GM19468 (cell line): ENCODE measurements around the gene C1QL2.

Source experiments
- ATAC-seq: cut with Tn5 transposase; IDR thresholded peaks from one replicate; pipeline ENCODE4 v1.9.1; 2021; ENCODE audit warnings: mild to moderate bottlenecking, moderate library complexity, moderate number of reproducible peaks; ENCODE audit not compliant: unreplicated experiment; ENCODE audit errors: extremely low read depth

Gene C1QL2

GRCh38 chr2:119112230-119112629 lies 46.3 kb downstream of the C1QL2 start:
- no peak for ATAC-seq

GRCh38 chr2:119111115-119111975 lies 47.2 kb downstream of the C1QL2 start:
- ATAC-seq: no peak

- ATAC-seq: no peak
Measured at GRCh38 chr2:119109866-119110265, 48.7 kb downstream of the C1QL2 start.

GRCh38 chr2:119108186-119108585 lies 50.4 kb downstream of the C1QL2 start:
- ATAC-seq: no peak

- ATAC-seq: no peak
Measured at GRCh38 chr2:119106301-119106897, 52.2 kb downstream of the C1QL2 start.
